Esophagus muscularis mucosa (tissue), 3 donors: ENCODE results near the gene LYPD4.

Source experiments
- POLR2A ChIP-seq: fragments of 450-650 bp; IDR thresholded peaks from one replicate; pipeline ENCODE4 v1.6.1; 2017; ENCODE audit warnings: antibody characterized with exemption, moderate library complexity, mild to moderate bottlenecking, low read depth
- POLR2AphosphoS5 ChIP-seq, 2 donors: sonication (generic); formaldehyde crosslinking; IDR thresholded peaks; one replicate each; pipeline ENCODE4 v1.6.1; 2017; ENCODE audit warnings: antibody characterized with exemption in 2 of 2
- TF ChIP-seq, protein P1 (sequence below), 3 experiments: fragments of 200-600 bp in 2 of 3; fragments of 450-650 bp in 1 of 3; sonication (generic) in 2 of 3; IDR thresholded peaks; one replicate each; pipeline ENCODE4 v1.5.1; 2017 to 2019; ENCODE audit warnings: antibody characterized with exemption in 3 of 3, mild to moderate bottlenecking in 2 of 3, moderate library complexity in 1 of 3

DNA sequence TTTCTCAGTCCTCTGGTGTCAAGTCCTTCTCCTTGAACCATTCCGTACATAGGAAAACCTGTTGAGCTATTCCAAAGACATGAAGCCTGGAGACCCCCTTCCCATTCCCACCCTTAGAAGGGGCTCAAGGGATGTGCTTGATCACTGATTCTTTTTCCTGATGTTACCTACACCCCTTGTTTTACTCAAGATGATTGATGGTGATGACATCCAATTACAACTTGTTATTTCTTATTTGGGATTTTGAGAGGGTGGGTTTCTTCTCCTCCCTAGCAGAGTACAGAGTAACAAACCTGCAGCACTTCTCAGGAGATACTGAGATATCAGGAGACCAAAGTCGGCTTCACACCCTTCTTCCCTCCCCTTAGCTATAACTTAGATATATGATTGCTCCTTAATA, 8.9 kb upstream of the LYPD4 start:
- TF ChIP-seq POLR2A (no peak), POLR2AphosphoS5 (IDR thresholded peaks at IDR 0.05) (no peak)
- TF ChIP-seq, protein P1, sequence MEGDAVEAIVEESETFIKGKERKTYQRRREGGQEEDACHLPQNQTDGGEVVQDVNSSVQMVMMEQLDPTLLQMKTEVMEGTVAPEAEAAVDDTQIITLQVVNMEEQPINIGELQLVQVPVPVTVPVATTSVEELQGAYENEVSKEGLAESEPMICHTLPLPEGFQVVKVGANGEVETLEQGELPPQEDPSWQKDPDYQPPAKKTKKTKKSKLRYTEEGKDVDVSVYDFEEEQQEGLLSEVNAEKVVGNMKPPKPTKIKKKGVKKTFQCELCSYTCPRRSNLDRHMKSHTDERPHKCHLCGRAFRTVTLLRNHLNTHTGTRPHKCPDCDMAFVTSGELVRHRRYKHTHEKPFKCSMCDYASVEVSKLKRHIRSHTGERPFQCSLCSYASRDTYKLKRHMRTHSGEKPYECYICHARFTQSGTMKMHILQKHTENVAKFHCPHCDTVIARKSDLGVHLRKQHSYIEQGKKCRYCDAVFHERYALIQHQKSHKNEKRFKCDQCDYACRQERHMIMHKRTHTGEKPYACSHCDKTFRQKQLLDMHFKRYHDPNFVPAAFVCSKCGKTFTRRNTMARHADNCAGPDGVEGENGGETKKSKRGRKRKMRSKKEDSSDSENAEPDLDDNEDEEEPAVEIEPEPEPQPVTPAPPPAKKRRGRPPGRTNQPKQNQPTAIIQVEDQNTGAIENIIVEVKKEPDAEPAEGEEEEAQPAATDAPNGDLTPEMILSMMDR (IDR thresholded peaks at IDR 0.05): no peak
